B cell (primary cell): ENCODE results near the gene BEND7.

Experiments used
- CTCF ChIP-seq: fragments of 200-600 bp; IDR thresholded peaks from one replicate; pipeline ENCODE4 v1.8.0; 2022; ENCODE audit warnings: antibody characterized with exemption, mild to moderate bottlenecking
- EZH2 ChIP-seq: IDR thresholded peaks from 2 replicates; pipeline ENCODE4 v1.6.1; 2012; ENCODE audit warnings: borderline replicate concordance, low read depth, mild to moderate bottlenecking, moderate library complexity, low read length; ENCODE audit not compliant: insufficient read depth, poor library complexity, severe bottlenecking

- TF ChIP-seq CTCF = no peak
- TF ChIP-seq EZH2 = no peak
Observed at GRCh38 chr10:13516176-13516575, 12.6 kb downstream of the BEND7 start.
